Esophagus mucosa (tissue), 1 donor: ENCODE results near the gene NPIPA3. TPM values are rescaled to one million over a fixed set of nuclear protein-coding genes. Genes with fewer than 3 reads are reported as not detected.
A peak's percentile ranks its signal among the peaks of the same experiment; 100 is the strongest.
"Not testable (repeated sequence)": the region's sequence is repeated elsewhere in the genome, so short reads cannot be mapped to it uniquely, and the experiment has no call there.

Experiments used
- ATAC-seq: fragments of 200-7000 bp; cut with Tn5 transposase; one replicate; pipeline ENCODE4 v1.9.1; 2020
- total RNA-seq: library from RNA; stranded (reverse); gene quantifications from one replicate; pipeline ENCODE4 v1.2.4, GENCODE V29; 2023
- donor health status: DM: yes; HTN: yes; CAD: no.

The NPIPA3 gene
- total RNA-seq, 1 donor from 2014 or later, result 1.8 TPM

DNA sequence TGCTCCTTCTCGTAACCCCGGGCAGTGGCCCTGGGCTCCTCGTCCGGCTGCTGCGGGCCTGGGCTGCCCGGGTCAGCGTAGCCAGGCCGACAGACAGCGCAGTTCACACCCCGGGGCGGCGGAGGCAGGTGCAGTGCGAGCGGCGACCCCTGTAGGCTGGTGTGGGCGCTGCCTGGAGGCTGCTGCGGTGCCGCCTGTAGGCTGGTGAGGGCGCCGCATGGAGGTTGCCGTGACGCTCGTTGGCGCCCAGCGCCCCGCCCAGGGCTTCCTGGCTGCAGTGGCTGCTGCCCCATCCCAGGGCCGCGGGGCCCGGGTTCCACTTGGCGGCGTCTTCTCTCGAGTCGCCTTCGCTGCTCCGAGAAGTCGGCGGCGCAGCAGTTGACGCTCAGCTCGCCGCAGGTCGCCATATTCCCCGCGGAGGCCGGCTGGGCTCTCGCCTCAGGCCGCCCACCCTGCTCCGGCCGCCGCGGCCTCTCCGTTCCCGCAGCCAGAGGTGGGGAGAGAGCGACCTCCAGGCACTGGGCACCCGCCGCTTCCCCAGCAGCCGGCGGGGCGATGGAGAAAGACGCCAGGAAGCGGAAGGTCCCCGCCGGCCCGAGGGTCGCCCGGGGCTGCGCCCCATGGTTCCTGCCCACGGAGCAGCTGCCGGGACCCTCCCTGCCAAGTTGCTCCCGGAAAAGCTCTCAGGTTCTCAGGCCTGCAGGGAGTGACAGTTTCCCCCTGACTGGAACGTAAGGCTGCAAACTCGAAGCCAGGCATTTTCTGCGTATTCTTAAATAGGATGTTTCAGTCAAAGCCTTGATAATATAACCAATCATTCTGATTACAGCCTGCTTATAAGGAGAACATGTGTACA lies 39.3 kb downstream of the NPIPA3 start, which contains the start of gene NPIPA2:
Gene NPIPA2 (plus strand): TSS at position 261 of the 856 bp plus-strand sequence. CDS start 5,533 bp downstream, outside the sequence.
- peak; percentile 98 for ATAC-seq

DNA sequence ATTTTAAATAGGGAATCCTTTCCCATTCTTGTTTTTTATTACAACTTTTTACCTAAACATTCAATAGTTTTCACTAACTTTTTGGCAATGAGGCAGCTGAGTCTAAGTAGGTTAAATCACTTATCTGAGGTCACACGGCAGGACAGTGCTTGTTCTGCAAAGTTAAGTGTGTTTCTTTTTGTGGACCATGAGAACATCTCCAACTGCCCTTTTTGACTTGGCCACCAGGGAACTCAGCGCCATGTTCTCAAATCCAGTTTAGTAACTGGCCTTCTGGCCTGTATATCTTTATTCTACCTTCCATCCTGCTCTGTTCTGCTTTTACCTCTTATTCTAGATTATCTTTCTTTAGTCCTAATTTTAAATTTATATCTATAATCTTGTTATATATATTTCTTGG lies 70.4 kb downstream of the NPIPA3 start:
- not testable (repeated sequence) for ATAC-seq

DNA sequence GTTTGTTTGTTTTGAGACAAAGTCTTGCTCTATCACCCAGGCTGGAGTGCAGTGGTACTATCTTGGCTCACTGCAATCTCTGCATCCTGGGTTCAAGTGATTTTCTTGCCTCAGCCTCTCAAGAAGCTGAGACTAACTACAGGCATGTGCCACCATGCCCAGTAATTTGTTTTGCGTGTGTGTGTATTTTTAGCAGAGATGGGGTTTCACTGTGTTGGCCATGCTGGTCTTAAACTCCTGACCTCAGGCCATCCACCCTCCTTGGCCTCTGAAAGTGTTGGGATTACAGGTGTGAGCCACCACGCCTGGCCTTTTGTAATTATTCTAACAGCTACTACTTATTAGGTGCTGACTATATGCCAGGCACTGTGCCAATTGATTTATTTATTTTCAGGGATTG lies 72.4 kb downstream of the NPIPA3 start:
- ATAC-seq, result not testable (repeated sequence)

Other genes with a start within 250 kb of the NPIPA3 start
- 22.5 TPM for gene PARN, start 73.2 kb upstream of the NPIPA3 start, total RNA-seq
- gene BFAR, start 70.5 kb upstream of the NPIPA3 start, total RNA-seq, result 27.3 TPM
- gene PLA2G10, start 9.1 kb upstream of the NPIPA3 start, total RNA-seq, result not detected
- 0.48 TPM for gene NPIPA2, start 39.1 kb downstream of the NPIPA3 start, total RNA-seq
- 62.8 TPM for gene NOMO1, start 130.3 kb downstream of the NPIPA3 start, total RNA-seq
- gene NPIPA1, start 234.0 kb downstream of the NPIPA3 start, total RNA-seq, result 29.5 TPM